GM18511 (cell line): ENCODE results near the gene TEX13B.

Source experiments
- ATAC-seq: cut with Tn5 transposase; IDR thresholded peaks from one replicate; pipeline ENCODE4 v1.9.1; 2021; ENCODE audit warnings: mild to moderate bottlenecking, moderate library complexity; ENCODE audit not compliant: unreplicated experiment

The TEX13B gene

DNA sequence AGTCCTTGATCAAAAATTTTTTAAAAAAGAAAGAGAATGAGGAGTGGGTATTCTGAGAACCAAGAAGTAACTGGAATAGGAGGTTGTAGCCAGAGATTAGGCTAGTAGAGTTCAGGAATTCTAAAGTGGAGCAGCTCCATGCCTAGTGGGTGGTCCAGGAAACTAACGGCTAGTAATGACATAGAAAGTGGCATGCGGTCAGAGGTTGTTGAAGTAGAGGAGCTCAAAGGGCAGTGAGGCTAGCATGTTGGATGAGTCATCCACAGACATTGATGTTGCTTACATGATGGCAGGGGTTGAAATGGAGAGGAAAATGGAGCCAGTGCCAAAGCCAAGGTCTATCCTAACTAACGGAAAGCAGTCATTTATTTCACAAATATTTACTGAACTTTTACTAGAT is 42.1 kb downstream of the TEX13B start:
- no peak for ATAC-seq

DNA sequence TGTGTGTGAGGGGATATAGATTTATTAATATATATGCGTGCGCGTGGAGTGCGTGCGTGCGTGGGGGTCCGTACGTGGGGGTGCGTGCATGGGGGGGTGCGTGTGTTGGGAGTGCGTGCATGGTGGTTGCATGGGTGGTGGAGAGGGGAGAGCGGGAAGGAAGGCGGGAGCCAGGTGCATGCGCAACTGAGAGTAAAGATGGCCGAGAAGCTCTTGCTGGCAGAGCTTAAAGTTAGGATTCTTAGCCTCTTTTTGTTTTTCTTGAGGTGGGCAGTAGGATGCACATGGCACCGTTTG is 45.8 kb downstream of the TEX13B start:
- no peak for ATAC-seq

DNA sequence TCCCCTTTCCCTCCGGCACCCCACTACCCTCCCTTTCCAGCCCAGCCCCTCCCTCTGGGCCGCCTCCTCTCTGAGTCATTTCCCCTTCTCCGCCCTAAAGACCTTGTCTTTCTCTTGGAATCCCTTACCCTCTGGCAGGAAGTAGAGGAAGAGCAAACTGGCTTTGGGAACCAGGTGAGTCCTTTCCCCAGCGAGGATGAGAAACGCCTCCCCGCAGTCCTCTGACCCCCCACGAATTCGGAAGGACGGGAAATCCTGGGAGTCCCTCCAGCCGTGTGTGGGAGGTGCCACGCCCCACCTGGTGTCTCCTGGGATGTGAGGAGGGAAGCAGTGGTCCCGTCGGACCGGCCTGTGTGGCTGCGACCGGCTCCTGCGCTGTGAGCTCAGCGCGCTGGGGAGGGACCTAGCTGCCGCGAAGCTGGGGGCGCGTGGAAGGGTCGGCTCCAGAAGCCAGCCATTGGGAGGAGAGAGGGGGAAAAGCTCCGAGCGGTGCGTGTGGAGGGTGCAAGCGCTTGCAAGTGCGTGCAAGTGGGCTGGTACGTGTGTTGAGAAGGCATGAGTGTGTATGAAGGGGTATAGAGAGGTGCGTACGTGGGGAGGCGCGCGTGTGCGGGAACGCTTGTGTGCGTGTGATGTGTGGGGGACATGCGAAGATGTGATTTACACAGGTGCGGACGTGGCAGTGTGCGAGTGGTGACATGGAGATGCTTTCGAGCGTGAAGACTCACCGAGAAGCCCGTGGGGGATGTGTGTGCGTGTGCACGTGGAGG is 46.3 kb downstream of the TEX13B start:
- ATAC-seq = no peak

DNA sequence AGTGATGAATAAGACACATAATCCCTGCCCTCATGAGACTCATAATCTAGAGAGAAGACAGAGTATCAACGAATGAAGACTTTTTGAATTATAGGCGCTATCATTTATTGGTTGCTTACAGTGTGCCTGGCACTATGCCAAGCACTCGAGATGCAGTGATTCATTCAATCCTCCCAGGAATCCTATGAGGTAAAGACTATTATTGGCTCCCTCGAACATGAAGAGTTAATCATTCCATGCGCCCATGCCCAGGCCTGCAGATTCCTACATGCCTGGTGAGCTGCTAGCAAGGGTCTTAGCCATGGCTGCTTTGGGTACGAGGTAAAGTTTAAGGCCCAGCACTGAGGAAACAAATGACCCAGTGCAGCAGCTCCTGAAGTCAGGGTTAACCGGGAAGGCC is 47.0 kb downstream of the TEX13B start:
- ATAC-seq = no peak

DNA sequence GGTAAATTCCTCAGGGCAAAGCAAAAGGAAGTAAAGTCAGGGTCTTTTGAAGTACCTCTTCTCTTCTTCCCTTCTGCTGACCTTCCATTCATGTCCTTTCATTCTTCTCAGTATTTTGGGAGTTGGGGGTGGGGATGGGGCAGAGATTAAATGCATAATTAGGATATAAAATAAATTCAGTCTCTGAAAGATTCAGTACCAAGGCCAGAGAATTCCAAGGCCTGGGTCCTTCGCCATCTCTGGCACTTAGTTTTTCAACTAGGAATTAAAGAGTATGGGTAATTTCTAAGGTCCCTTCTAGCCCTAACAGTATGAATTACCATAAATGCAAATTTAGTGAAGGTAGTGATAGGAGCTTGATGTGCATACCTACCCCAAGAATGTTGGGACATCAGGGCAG is 47.9 kb downstream of the TEX13B start:
- ATAC-seq = no peak
